Astrocyte of the spinal cord (primary cell): ENCODE results near the gene TMF1.

ENCODE experiments used
- DNase-seq: peaks from one replicate; pipeline ENCODE4 v3.0.0; 2011; ENCODE audit warnings: low read depth, low spot score
- H3K4me3 ChIP-seq: 2 replicates; pipeline ENCODE4 v1.5.1; 2011; ENCODE audit warnings: low read depth, mild to moderate bottlenecking, low read length, moderate library complexity
- CTCF ChIP-seq: IDR thresholded peaks from 2 replicates; pipeline ENCODE4 v1.5.1; 2012; ENCODE audit warnings: low read depth, mild to moderate bottlenecking, low read length, inconsistent platforms
- in situ Hi-C: cut with HindIII; loops from 2 replicates; pipeline ENCODE4 v1.10.0; 2017; ENCODE audit warnings: low sequenced_read_pairs

Gene TMF1

GRCh38 chr3:68999605-69000004 lies 52.5 kb downstream of the TMF1 start:
- in situ Hi-C loops: no loop called here
- no peak for TF ChIP-seq CTCF
- H3K4me3 ChIP-seq: no peak overlapping the region
- no peak for DNase-seq

- no peak overlapping the region for H3K4me3 ChIP-seq
- DNase-seq: no peak
- TF ChIP-seq CTCF: no peak
- in situ Hi-C loops: no loop called here
Observed at GRCh38 chr3:68999158-68999557, 53.0 kb downstream of the TMF1 start.

GRCh38 chr3:68997887-68998286 lies 54.2 kb downstream of the TMF1 start:
- no peak overlapping the region for H3K4me3 ChIP-seq
- DNase-seq: no peak
- in situ Hi-C loops: no loop called here
- TF ChIP-seq CTCF: no peak

DNA sequence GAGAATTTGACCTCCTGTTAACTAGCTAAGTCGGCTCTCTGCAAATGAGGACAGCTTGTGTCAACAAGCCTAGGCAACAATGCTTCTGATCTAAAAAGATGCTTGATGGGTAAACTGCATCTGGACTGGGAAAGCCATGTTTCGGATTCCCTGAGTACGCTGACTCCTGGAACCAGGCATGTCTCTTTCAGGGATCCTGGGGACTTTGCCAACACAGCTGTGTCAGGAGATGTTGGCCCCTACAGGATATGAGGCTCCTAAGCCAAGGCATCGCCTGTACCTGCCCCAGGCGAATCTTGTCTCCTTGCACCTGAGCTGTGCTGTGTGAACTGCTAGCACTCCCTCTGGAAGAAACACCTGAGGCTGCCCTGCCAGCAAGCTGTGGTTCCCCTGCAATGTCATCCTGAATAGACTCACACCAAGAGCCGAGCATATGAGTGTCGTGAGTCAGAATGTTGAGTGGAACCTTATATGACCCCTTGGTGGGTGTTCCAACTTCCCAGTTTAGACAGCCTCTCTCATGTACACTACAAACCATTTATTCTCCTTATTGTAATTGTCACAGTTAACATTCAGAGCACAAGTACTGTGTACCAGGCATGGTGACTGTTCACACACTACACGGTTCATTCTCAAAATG lies 55.7 kb downstream of the TMF1 start:
- no peak overlapping the region for H3K4me3 ChIP-seq
- in situ Hi-C loops: no loop called here
- DNase-seq: peak; percentile 61
- no peak for TF ChIP-seq CTCF

- in situ Hi-C loops: no loop called here
- peak; percentile 65 for DNase-seq
- no peak for TF ChIP-seq CTCF
- no peak overlapping the region for H3K4me3 ChIP-seq
Observed at GRCh38 chr3:68988740-68989139, 63.4 kb downstream of the TMF1 start.

DNA sequence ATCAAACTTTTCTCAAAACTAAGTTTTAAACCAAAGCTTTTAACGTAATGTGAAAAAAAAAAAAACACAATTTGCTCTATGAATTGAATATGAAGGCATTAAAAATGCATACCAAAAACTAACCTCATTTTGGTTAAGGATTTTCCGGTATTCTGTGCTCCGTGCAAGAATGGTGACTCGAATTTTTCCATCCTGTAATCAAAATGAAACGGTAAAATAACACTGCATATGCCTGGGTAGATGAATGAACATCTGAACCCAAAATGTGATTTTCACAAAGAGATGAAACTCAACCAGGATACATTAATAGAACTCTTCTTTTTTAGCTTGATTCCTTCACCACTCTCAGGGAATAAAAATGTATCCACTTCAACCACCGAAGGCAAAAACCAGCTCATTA lies 64.8 kb downstream of the TMF1 start:
- H3K4me3 ChIP-seq: no peak overlapping the region
- no peak for TF ChIP-seq CTCF
- in situ Hi-C loops: no loop called here
- no peak for DNase-seq
